COR-L47 (cell line): Measurements from ENCODE around the gene GHRH.

Experiments used
- DNase-seq: peaks from one replicate; lab custom pipeline; 2025; lab: John Stamatoyannopoulos, UW

Gene GHRH

DNA sequence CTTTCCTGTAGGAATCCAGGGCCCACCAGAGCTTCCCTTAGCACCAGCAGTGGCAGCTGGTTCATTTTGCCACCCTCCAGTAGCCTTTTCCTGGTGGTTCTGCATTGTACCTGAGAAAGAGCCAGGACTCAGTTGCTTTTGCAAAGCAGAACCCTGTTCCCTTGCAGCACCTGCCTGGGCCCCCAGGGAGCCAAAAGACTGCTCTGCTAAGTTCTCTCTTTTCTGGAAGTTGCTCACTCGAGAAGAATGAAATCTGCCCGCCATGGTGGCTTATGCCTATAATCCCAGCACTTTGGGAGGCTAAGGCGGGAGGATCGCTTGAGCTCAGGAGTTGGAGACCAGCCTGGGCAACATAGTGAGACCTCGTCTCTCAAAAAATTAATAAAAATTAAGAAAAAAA, 24.0 kb downstream of the GHRH start:
- DNase-seq: no peak

GRCh38 chr20:37236462-37236861, 25.2 kb downstream of the GHRH start:
- no peak for DNase-seq

DNA sequence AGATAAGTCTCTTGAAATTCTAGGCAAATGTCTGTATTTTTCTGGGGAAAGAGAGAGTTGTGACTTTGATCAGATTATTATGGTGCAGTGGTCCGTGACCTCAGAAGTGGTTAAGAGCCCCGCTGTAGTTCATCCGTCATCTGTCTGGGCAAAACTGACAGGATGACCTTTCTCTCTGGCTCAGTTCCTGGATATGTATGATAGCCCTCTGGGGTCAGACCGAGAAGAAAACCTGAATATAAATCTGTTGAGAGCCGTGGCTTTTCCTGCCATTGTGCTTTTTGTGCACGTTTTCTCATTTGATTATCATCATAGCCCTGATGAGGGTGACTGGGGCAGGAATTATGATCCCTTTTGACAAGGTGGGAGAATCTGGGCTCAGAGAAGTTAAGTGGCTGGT, 26.5 kb downstream of the GHRH start:
- no peak for DNase-seq

DNA sequence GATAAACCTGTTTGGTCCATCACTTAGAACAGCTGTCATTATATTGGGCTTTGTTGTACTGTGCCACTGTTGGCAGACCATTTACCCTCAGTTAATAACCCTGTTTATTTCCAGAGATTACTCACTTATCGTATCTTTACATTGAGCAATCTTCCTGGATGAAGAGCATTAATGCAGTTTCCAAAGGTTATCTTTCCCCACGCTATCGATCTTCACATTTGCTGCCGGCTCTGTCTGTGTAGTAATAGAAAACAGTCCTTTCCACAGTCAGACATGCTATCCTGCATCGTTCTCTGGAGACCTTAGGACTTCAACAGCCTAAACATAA, 27.4 kb downstream of the GHRH start:
- DNase-seq: no peak

- no peak for DNase-seq
These were observed 27.9 kb downstream of the GHRH start for GRCh38 chr20:37233548-37234253.

DNA sequence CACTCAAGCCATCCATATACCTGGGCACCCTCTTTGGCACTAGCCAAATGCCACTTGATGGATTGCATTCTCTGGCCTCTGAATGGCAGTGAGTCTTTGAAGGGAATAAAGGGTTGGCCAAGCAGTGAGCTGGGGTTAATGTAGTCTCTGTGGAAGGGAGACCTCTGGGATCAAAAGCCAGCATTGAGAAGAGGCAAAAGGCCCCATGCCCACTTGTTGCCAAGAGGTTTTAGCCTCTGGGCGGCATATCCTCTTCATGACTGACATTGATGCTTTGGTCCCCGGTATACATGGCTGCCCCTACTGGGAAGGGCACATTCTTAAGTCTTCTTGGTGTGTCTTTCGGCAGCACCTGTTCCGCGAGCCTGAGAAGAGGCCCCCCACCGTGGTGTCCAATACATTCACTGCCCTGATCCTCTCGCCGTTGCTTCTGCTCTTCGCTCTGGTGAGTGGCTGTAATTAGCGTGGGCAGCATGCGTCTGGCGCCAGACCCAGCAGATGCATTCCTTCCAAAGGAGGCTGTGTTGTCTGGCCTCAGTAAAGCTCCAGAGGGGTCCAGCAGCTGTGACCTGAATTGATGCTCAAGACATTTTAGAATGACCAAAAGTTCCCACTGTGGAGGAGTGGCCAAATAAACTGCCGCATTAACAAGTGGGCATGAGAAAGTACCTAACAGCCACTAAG, 29.5 kb downstream of the GHRH start:
- no peak for DNase-seq

GRCh38 chr20:37230200-37230599, 31.4 kb downstream of the GHRH start:
- no peak for DNase-seq

DNA sequence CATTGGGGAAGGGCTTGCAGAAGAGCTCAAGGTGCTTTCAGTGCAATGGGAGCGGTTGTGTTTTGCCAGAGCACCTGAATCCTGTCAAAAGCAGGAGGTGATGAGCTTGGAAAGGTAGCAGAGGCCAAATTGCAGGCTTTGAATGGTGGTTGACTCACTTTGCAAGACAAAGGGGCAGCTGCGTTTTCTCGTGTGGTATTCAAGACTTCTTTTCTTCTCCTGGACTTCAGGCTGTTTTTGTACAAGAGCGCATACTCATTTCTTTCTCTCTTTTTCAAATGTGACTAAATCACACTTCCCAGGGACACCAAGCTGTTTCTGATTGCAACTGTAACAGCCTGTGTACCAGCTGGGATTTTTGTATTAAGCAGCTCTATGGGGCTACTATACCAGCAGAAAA, 32.3 kb downstream of the GHRH start:
- DNase-seq: no peak

DNA sequence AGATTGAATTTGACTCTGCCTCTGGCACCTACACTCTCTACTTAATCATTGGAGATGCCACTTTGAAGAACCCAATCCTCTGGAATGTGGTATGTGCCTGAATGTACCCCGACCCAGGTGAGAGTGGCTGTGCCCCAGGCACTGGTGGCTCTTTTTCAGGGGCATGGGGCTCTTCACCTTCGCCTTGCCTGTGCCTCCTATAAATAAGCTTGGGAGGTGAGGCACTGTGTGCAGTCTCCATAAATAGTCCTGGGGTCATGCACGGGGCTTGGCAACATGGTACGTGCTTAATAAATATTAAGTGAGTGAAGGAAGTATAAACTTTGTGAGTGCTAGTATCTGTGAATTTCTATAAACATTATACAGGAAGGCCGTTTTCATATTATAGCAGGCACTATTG, 33.0 kb downstream of the GHRH start:
- no peak for DNase-seq

DNA sequence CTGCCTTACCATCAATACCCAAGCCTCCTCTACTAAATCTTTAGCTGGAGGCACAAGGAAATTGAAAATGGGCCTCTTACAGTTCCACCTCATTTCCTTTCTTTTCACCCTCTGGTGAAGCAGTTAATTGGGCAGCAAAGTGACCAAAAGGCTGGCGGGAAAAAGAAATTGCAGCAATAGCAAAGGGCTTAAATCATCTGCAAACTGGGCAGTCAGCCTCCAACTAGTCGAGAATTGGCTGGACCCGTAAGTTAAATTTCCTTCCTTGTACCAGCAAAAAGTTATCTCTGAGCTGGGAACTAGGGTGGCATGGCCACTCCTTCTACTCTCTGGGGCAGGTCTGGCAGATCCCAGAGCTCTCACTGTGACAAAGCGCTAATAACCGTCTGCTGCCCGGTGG, 33.5 kb downstream of the GHRH start:
- no peak for DNase-seq

DNA sequence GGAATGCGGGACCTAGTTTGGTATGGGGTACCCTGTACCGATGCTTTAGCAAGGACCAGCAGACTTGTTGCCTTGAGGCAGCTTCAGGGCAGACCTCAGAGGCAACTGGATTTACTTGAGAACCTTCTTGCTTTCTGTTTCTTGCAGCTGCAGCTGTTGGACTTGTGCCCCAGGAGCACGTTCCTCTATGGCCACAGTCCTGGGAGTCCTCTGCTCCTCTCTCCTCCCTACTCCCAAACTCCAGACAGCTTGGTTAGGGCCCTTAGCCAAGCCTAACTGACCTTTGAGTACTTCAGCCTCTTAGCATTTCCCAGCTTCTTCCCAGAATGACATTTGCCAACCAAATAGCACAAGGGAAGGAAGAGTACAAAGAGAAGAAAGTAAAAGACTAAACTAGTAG, 34.7 kb downstream of the GHRH start:
- no peak for DNase-seq

GRCh38 chr20:37225146-37225545, 36.5 kb downstream of the GHRH start:
- DNase-seq: no peak

GRCh38 chr20:37223053-37223452, 38.6 kb downstream of the GHRH start:
- DNase-seq: no peak

- no peak for DNase-seq
These were observed 39.5 kb downstream of the GHRH start for GRCh38 chr20:37222086-37222485.

GRCh38 chr20:37220731-37221130, 40.9 kb downstream of the GHRH start:
- DNase-seq: no peak

DNA sequence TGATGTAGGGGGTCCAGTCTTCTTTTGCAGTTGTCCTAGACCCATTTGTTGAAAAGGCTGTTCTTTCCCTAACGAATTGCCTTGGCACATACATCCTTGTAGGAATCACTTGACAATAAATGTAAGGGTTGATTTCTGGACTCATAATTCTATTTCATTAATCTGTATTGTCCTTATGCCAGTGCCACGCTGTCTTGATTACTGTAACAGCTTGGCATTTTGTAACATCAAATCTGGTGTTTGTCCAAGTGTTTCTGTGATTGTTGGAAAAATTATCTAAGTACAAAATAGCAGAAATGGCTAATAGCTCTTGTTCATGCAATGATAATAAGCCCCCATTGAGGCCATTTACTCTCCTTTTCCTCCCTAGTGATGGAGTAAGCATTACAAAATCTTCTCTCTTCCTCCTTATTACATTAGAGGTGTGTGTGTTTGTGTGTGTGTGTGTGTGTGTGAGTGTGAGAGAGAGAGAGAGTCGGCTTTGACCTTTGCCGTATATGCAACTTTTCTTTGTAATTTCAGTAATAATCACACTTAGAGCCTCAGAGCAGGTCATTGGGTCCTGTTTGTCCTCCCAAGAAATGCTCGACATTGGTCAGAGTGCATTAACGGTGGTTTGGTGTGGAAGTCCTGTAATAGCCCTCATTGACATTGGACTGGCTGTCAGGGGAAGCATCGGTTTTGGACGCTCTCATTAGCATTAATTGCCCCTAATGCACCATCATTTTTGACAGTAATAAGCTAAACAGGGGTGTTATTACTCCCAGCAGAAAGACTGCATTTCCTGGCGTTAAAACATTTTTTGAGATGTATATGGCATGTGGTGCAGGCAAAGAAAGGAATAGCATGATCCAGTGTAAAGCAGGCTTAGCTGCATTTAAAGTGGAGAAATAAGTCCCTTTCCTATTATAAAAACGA, 41.6 kb downstream of the GHRH start:
- no peak for DNase-seq

DNA sequence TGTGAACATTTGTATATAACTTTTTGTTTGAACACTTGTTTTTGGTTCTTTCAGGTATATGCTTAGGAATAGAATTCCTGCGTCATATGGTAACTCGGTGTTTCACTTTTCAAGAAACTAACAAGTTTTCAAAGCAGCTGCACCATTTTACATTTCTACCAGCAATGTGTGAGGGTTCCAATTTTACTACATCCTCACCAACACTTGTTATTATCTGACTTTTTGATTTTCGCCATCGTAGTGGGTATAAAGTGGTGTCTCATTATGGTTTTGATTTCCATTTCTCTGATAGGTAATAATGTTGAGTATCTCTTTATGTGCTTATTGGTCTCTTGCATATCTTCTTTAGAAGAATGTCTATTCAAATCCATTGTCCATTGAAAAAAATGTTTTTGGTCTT, 42.6 kb downstream of the GHRH start:
- no peak for DNase-seq

DNA sequence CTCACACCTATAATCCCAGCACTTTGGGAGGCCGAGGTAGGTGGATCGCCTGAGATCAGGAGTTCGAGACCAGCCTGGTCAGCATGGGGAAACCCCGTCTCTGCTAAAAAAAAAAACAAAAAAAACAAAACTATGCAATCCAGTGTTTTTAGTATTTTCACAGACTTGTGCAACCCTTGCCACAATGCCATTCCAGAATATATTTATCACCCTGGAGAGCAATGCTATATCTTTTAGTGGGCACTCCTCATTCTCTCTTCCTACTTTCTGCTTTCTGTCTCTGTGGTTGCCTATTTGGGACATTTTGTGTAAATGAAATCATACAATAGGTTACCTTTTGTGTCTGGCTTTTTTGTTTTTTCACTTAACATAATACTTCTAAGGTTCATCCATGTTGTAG, 43.2 kb downstream of the GHRH start:
- no peak for DNase-seq

DNA sequence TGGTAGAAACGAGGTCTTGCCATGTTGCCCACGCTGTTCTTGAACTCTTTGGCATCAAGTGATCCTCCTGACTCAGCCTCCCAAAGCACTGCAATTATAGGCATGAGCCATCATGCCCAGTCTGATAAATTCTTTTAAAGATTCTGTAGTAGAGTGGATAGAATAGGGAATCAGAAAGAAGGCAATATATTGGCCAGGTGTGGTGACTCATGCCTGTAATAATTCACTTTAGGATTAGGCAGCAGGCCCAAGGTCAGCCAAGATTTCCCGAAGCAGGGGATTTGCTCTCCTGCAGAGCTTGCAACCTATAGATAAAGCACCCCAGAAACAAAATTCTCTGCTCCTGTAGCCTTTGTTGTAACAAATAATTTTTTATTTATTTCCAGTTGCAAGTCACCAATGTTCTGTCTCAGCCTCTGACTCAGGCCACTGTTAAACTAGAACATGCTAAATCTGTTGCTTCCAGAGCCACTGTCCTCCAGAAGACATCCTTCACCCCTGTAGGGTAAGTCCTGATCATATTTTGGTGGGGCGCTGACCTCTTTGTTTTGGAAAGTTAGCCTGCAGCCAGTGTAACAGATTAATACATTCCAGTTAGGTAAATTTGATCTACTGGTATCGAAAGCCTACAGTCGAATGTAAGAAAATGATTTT, 51.8 kb downstream of the GHRH start:
- DNase-seq: no peak

DNA sequence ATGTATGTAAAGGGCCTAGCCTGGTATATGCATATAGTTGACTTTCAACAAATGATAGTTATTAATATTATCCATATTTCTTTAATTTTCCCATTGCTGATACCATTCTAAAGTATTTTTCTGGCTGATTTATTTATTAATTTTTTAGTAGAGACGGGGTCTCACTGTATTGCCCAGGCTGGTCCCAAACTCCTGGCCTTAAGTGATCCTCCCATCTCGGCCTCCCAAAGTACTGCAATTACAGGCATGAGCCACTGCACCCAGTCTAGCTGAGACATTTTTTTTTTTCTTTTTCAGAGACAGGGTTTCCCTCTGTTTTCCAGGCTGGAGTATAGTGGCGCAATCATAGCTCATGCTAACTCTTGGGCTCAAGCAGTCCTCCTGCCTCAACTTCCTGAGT, 52.4 kb downstream of the GHRH start:
- DNase-seq: no peak

GRCh38 chr20:37207171-37207570, 54.4 kb downstream of the GHRH start:
- no peak for DNase-seq

GRCh38 chr20:37205794-37206193, 55.8 kb downstream of the GHRH start:
- DNase-seq: no peak

DNA sequence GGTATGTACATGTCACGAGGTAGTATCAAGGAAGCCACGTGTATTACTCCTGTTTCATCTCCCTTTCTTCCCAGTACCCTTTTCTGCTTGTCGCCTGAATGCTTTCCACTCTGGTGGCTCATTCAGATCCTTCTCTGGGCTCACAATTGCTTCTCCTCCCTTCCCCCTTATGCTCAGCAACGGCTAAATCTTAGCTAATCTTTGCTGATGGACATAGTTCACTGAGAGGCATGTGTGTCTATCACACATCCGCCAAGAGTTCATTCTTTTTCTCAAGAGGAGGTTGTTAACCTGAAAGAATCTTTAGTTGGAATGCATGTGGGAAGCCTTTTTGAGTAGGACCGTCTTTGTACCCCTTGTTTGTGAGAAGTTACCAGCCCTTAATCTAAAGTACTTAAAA, 56.5 kb downstream of the GHRH start:
- DNase-seq: no peak
